GM19240 (cell line): ENCODE measurements around the gene ADCK1.
"Not testable (repeated sequence)": the region's sequence is repeated elsewhere in the genome, so short reads cannot be mapped to it uniquely, and the experiment has no call there.

Experiments used
- DNase-seq: peaks from one replicate; pipeline ENCODE4 v3.0.0; 2011; ENCODE audit warnings: low spot score; ENCODE audit not compliant: insufficient read length

Gene ADCK1

GRCh38 chr14:77864580-77864979, 64.7 kb downstream of the ADCK1 start:
- DNase-seq, result no peak

- DNase-seq, result no peak
Observed at GRCh38 chr14:77865455-77865854, 65.5 kb downstream of the ADCK1 start.

GRCh38 chr14:77866932-77867331, 67.0 kb downstream of the ADCK1 start:
- DNase-seq, result no peak

- no peak for DNase-seq
Observed at GRCh38 chr14:77867476-77867875, 67.6 kb downstream of the ADCK1 start.

GRCh38 chr14:77868552-77869285, 68.8 kb downstream of the ADCK1 start:
- no peak for DNase-seq

GRCh38 chr14:77869340-77869739, 69.4 kb downstream of the ADCK1 start:
- no peak for DNase-seq

- no peak for DNase-seq
Observed at GRCh38 chr14:77870646-77871045, 70.7 kb downstream of the ADCK1 start.

- DNase-seq, result no peak
Observed at GRCh38 chr14:77872152-77872551, 72.2 kb downstream of the ADCK1 start.

GRCh38 chr14:77872983-77873382, 73.1 kb downstream of the ADCK1 start:
- no peak for DNase-seq

- no peak for DNase-seq
Observed at GRCh38 chr14:77878783-77879182, 78.9 kb downstream of the ADCK1 start.

- DNase-seq, result no peak
Observed at GRCh38 chr14:77880056-77880455, 80.1 kb downstream of the ADCK1 start.

- DNase-seq, result no peak
Observed at GRCh38 chr14:77882098-77882497, 82.2 kb downstream of the ADCK1 start.

GRCh38 chr14:77882636-77883035, 82.7 kb downstream of the ADCK1 start:
- no peak for DNase-seq

GRCh38 chr14:77883131-77883846, 83.4 kb downstream of the ADCK1 start:
- no peak for DNase-seq

GRCh38 chr14:77883847-77884238, 83.9 kb downstream of the ADCK1 start:
- no peak for DNase-seq

GRCh38 chr14:77885367-77885766, 85.5 kb downstream of the ADCK1 start:
- no peak for DNase-seq

GRCh38 chr14:77886010-77886409, 86.1 kb downstream of the ADCK1 start:
- DNase-seq, result no peak

GRCh38 chr14:77888903-77889302, 89.0 kb downstream of the ADCK1 start:
- not testable (repeated sequence) for DNase-seq

- DNase-seq, result no peak
Observed at GRCh38 chr14:77889971-77890442, 90.1 kb downstream of the ADCK1 start.

- no peak for DNase-seq
Observed at GRCh38 chr14:77890873-77891272, 91.0 kb downstream of the ADCK1 start.

- no peak for DNase-seq
Observed at GRCh38 chr14:77892381-77892871, 92.5 kb downstream of the ADCK1 start.

GRCh38 chr14:77892890-77893484, 93.1 kb downstream of the ADCK1 start:
- no peak for DNase-seq
